ENCODE measurements around the gene NLK. TPM values are rescaled to one million over a fixed set of nuclear protein-coding genes. Genes with fewer than 3 reads are reported as not detected.

NLK gene
- total and polyA plus RNA-seq, 2 of the 13 experiments (the other 11 are each of a cell fraction or from before 2014, with no cell fraction given): 13.4 to 14.6 TPM

DNA sequence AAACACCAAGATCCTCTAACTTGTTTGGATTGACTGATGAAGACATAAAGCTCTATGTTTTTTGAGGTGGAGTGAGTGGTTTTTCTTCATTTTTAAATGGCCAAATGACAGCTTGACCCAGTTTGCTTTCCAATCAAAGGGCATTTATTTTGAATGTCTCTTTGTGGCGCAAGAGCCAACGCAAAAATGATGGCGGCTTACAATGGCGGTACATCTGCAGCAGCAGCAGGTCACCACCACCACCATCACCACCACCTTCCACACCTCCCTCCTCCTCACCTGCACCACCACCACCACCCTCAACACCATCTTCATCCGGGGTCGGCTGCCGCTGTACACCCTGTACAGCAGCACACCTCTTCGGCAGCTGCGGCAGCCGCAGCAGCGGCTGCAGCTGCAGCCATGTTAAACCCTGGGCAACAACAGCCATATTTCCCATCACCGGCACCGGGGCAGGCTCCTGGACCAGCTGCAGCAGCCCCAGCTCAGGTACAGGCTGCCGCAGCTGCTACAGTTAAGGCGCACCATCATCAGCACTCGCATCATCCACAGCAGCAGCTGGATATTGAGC lies 329 bp downstream of the NLK start:
- 97% methylated on average over 15 of the region's 16 CpGs for WGBS (ENCODE audit: low lambda C conversion rate)
- H3K9ac ChIP-seq (ENCODE audit: insufficient read depth, low read depth, low read length): peak overlapping the region; percentile 83; the same call in 1 of the 2 replicates
- TF ChIP-seq BHLHE40 (IDR thresholded peaks at IDR 0.05; ENCODE audit: low read length) (no peak), AGO2 (optimal IDR thresholded peaks at IDR 0.05; ENCODE audit: low read depth, low read length) (peak; percentile 52), GABPA (IDR thresholded peaks at IDR 0.05; ENCODE audit: low read depth, low read length) (no peak), GABPA (CRISPR knock-in tag; IDR thresholded peaks at IDR 0.05; ENCODE audit: low read depth) (no peak), ZNF7 (CRISPR knock-in tag; IDR thresholded peaks at IDR 0.05) (no peak), ZNF547 (CRISPR knock-in tag; IDR thresholded peaks at IDR 0.05) (no peak), ZFP82 (CRISPR knock-in tag; IDR thresholded peaks at IDR 0.05; ENCODE audit: borderline replicate concordance) (no peak), ZNF839 (CRISPR knock-in tag; IDR thresholded peaks at IDR 0.05; ENCODE audit: borderline replicate concordance) (no peak), RNF2 (conservative IDR thresholded peaks at IDR 0.05; ENCODE audit: low read depth) (no peak), RBAK (CRISPR knock-in tag; IDR thresholded peaks at IDR 0.05) (no peak), NFKBIZ (CRISPR knock-in tag; IDR thresholded peaks at IDR 0.05) (no peak), RBFOX2 (IDR thresholded peaks at IDR 0.05; ENCODE audit: low read depth, low read length) (0 out of 2 replicates have a peak, but pooled peaks have one; percentile 37), ZC3H4 (CRISPR knock-in tag; IDR thresholded peaks at IDR 0.05; ENCODE audit: borderline replicate concordance) (no peak)
- TF ChIP-seq, protein P1, sequence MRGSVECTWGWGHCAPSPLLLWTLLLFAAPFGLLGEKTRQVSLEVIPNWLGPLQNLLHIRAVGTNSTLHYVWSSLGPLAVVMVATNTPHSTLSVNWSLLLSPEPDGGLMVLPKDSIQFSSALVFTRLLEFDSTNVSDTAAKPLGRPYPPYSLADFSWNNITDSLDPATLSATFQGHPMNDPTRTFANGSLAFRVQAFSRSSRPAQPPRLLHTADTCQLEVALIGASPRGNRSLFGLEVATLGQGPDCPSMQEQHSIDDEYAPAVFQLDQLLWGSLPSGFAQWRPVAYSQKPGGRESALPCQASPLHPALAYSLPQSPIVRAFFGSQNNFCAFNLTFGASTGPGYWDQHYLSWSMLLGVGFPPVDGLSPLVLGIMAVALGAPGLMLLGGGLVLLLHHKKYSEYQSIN (CRISPR knock-in tag; IDR thresholded peaks at IDR 0.05; ENCODE audit: borderline replicate concordance): no peak
- TF ChIP-seq, protein P2, sequence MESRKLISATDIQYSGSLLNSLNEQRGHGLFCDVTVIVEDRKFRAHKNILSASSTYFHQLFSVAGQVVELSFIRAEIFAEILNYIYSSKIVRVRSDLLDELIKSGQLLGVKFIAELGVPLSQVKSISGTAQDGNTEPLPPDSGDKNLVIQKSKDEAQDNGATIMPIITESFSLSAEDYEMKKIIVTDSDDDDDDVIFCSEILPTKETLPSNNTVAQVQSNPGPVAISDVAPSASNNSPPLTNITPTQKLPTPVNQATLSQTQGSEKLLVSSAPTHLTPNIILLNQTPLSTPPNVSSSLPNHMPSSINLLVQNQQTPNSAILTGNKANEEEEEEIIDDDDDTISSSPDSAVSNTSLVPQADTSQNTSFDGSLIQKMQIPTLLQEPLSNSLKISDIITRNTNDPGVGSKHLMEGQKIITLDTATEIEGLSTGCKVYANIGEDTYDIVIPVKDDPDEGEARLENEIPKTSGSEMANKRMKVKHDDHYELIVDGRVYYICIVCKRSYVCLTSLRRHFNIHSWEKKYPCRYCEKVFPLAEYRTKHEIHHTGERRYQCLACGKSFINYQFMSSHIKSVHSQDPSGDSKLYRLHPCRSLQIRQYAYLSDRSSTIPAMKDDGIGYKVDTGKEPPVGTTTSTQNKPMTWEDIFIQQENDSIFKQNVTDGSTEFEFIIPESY (CRISPR knock-in tag; IDR thresholded peaks at IDR 0.05): peak; percentile 43; the same call in 1 of the 2 replicates
- TF ChIP-seq, protein P3, sequence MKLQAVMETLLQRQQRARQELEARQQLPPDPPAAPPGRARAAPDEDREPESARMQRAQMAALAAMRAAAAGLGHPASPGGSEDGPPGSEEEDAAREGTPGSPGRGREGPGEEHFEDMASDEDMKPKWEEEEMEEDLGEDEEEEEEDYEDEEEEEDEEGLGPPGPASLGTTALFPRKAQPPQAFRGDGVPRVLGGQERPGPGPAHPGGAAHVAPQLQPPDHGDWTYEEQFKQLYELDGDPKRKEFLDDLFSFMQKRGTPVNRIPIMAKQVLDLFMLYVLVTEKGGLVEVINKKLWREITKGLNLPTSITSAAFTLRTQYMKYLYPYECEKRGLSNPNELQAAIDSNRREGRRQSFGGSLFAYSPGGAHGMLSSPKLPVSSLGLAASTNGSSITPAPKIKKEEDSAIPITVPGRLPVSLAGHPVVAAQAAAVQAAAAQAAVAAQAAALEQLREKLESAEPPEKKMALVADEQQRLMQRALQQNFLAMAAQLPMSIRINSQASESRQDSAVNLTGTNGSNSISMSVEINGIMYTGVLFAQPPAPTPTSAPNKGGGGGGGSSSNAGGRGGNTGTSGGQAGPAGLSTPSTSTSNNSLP (IDR thresholded peaks at IDR 0.05; ENCODE audit: low read depth, low read length): no peak
- peaks cover 46% of the 10 kb centered on the region for H3K79me2 ChIP-seq (ENCODE audit: insufficient read depth, low read length)
- H3K27ac ChIP-seq (ENCODE audit: extremely low read length, insufficient read depth, low read length): no peak overlapping the region
- H3K4me3 ChIP-seq (replicated peaks in 1 of 3; ENCODE audit: insufficient read depth in 1 of 3, low read depth in 2 of 3, low read length in 3 of 3): peak overlapping the region in 2 of 3 experiments; percentile 84 to 89; a peak in 3 of 6 replicates
- H4K20me1 ChIP-seq (ENCODE audit: insufficient read depth, low read length): no peaks in the 10 kb centered on the region
- peaks cover 54% of the 10 kb centered on the region for H3K4me1 ChIP-seq (ENCODE audit: insufficient read depth, low read length)
- ATAC-seq (no peak), FAIRE-seq (no peak), DNase-seq (ENCODE audit: low spot score) (no peak)
- intact Hi-C loops (cut with micrococcal nuclease; ENCODE audit: unreplicated experiment) (no loop called here), in situ Hi-C loops (cut with HindIII; ENCODE audit: extremely low pct_ligation_motif_present, low pct_unique_long_range_greater_than_20kb) (loop anchor here (25.0 kb wide), 2 partner anchors 94 to 269 kb away; partner anchors contain the start of gene TMEM97)
- BruUV-seq (replicated peaks): TSS peak; percentile 65
- H3K36me3 ChIP-seq (replicated peaks in 1 of 2; ENCODE audit: control insufficient read depth in 1 of 2, insufficient read depth in 2 of 2, low read length in 2 of 2): no peaks in the 10 kb centered on the region
- POLR2A ChIA-PET: interaction anchor here (0.6 to 0.9 kb wide), 2 partner anchors 11 to 285 kb away, joined by 3 to 4 read pairs; no protein-coding TSS in a partner anchor
- peak overlapping the region; percentile 68 for H3K4me2 ChIP-seq (ENCODE audit: low read depth, low read length)
- H3K9me3 ChIP-seq (ENCODE audit: low read length): no peaks in the 10 kb centered on the region
- no peaks in the 10 kb centered on the region for H3K27me3 ChIP-seq (ENCODE audit: control insufficient read depth in 1 of 2, insufficient read depth in 2 of 2, low read length in 2 of 2)
- H2AFZ ChIP-seq (ENCODE audit: low read length): no peak overlapping the region
- CTCF ChIA-PET (ENCODE audit: low intra/inter-chr PET ratio, low total read pairs): no interaction called here
